Medulla oblongata (tissue), 1 donor: ENCODE data around the gene AKAP9.
"Not testable (repeated sequence)": the region's sequence is repeated elsewhere in the genome, so short reads cannot be mapped to it uniquely, and the experiment has no call there.

Source experiments
- DNase-seq: peaks from one replicate; pipeline ENCODE4 v3.0.0-alpha.2; 2015; ENCODE audit errors: extremely low spot score

AKAP9 gene

DNA sequence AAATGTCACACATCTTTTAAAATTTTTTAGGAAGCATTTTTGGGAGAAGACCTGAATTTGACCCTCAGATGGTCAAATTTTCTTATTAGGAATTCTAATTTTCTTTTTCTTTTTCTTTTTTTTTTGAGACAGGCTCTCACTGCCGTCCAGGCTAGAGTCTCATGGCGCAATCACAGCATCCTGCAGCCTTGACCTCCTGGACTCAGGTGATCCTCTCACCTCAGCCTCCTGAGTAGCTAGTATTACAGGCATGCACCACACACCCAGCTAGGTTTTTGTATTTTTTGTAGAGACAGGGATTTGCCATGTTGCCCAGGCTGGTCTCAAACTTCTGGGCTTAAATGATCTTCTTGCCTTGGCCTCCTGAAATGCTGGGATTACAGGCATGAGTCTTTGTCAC lies 65.4 kb downstream of the AKAP9 start:
- DNase-seq, result no peak

GRCh38 chr7:92010215-92010614 lies 69.6 kb downstream of the AKAP9 start:
- no peak for DNase-seq

GRCh38 chr7:92013611-92014010 lies 72.9 kb downstream of the AKAP9 start:
- no peak for DNase-seq

GRCh38 chr7:92020636-92021035 lies 80.0 kb downstream of the AKAP9 start:
- no peak for DNase-seq

GRCh38 chr7:92025260-92025659 lies 84.6 kb downstream of the AKAP9 start:
- no peak for DNase-seq

DNA sequence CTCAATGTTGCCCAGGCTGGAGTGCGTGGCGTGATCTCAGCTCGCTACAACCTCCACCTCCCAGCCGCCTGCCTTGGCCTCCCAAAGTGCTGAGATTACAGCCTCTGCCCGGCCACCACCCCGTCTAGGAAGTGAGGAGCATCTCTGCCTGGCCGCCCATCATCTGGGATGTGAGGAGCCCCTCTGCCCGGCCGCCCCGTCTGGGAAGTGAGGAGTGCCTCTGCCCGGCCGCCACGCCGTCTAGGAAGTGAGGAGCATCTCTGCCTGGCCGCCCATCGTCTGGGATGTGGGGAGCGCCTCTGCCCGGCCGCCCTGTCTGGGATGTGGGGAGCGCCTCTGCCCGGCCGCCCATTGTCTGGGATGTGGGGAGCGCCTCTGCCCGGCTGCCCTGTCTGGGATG lies 86.0 kb downstream of the AKAP9 start:
- not testable (repeated sequence) for DNase-seq

DNA sequence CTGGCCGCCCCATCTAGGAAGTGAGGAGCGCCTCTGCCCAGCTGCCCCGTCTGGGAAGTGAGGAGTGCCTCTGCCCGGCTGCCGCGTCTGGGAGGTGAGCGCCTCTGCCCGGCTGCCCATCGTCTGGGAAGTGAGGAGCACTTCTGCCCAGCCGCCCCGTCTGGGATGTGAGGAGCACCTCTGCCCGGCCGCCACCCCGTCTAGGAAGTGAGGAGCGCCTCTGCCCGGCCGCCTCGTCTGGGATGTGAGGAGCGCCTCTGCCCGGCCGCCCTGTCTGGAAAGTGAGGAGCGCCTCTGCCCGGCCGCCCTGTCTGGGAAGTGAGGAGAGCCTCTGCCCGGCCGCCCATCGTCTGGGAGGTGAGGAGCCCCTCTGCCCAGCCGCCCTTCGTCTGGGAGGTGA lies 86.5 kb downstream of the AKAP9 start:
- not testable (repeated sequence) for DNase-seq

- DNase-seq, result no peak
These were observed 87.6 kb downstream of the AKAP9 start for GRCh38 chr7:92028226-92028625.

DNA sequence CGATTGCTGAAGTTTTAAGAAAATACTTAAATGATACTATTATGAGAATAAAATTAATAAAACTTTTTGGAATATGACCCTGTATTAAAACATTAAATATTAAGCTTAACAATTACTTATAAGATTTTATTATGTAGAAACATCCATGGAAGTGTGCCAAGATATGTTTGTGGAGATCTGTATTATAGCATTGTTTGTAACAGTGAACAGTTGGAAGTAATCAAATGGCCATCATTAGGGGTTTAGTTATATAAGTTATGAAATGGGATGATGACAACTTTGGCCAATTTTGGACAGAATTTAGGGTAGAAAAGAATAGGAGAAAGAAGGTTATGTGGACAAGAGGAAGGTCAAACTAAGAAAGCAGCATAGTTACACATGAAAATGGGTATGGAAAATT lies 88.0 kb downstream of the AKAP9 start:
- no peak for DNase-seq

- no peak for DNase-seq
These were observed 93.5 kb downstream of the AKAP9 start for GRCh38 chr7:92034116-92034515.

DNA sequence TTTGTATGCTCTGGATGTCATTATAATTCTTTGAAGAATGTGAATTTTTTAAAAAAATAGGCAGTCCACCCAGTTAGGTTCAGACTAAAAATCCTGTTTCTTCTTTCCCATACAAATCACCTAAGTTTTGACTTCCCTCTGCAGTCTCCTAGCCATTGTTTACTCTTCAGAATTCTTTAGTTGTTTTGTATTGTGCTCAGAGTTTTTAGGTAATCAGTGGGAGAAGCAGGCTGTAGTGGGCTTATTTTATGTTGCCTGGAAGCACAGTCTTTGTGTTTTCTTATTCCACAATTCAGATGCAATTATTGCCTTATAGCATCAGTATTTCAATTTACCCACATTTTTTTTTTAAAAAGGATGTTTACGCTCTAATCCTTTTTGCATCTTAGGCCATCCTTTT lies 94.9 kb downstream of the AKAP9 start:
- no peak for DNase-seq

GRCh38 chr7:92039900-92040299 lies 99.2 kb downstream of the AKAP9 start:
- DNase-seq, result no peak

- DNase-seq, result no peak
These were observed 101.5 kb downstream of the AKAP9 start for GRCh38 chr7:92042056-92042737.

GRCh38 chr7:92043098-92043497 lies 102.4 kb downstream of the AKAP9 start:
- DNase-seq, result no peak

- DNase-seq, result no peak
These were observed 103.0 kb downstream of the AKAP9 start for GRCh38 chr7:92043637-92044036.

- DNase-seq, result no peak
These were observed 103.5 kb downstream of the AKAP9 start for GRCh38 chr7:92044148-92044547.

DNA sequence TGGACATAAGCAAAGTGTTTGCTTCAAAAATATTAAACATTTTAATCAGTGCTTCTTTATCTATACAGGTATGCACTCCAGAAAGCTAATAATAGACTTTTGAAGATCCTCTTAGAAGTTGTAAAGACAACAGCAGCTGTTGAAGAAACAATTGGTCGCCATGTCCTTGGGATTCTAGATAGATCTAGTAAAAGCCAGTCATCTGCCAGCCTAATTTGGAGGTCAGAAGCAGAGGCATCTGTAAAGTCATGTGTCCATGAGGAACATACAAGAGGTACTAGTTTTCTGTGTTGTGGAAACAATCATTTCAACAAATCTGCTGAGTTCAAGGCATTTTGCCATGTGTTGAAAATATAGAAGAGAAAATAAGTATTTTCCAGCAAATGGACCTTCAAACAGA lies 104.3 kb downstream of the AKAP9 start:
- DNase-seq, result no peak

DNA sequence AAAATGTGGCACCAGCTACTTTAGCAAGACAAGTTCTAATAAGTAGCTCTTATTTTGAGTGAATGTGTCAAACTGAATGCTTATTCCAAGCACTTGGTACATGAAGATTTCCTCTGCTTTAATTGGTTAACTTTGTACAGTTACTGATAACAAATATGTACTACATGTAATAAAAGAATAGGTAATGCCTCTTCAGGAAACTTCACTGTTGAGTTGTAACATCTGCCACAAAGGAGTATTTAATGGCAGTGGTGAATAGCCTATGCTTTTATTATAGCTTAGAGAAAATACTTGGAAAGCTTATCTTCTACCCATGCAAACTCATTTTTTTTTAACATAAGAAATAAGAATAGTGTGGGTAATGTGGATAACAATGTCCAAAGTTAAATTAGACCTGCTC lies 111.0 kb downstream of the AKAP9 start:
- no peak for DNase-seq

- no peak for DNase-seq
These were observed 111.5 kb downstream of the AKAP9 start for GRCh38 chr7:92052159-92052558.

- no peak for DNase-seq
These were observed 112.0 kb downstream of the AKAP9 start for GRCh38 chr7:92052684-92053083.

DNA sequence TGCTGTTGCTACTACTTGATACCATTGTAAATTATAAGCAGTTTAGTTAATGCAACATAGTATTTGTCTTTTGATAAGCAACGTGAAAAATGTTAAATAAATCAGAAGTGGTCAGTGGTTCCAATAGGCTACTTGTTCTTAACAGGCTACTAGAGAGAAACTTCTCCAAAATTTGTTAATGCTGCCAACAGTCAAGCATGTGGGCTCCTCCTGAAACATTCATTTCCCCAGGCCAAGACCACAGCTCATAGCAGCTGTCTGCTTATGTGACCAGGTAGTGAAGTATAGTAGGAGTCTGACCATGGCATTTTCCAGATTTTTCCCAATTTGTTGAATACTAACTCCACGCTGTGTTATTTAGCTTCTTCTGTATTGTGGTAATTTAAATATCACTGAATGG lies 112.7 kb downstream of the AKAP9 start:
- no peak for DNase-seq

DNA sequence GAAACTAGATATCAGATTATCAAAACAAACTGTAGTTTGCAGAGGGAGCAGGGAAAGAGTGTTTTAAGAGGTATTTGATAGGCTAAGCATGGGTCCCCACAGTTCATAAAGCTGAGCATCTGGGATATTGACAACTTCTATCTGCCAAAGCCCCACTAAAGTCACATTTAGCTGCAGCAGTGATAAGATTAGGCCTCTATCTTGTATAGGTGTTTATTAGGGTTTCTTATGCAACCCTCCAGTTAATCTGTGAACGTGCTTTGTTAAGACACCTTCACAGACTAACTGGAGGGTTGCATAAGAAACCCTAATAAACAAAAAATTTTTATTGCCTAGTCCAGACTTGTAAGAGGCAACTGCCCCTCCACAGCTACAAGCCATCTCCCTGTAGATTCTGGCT lies 115.6 kb downstream of the AKAP9 start:
- no peak for DNase-seq

GRCh38 chr7:92057375-92057774 lies 116.7 kb downstream of the AKAP9 start:
- DNase-seq, result peak; percentile 25

DNA sequence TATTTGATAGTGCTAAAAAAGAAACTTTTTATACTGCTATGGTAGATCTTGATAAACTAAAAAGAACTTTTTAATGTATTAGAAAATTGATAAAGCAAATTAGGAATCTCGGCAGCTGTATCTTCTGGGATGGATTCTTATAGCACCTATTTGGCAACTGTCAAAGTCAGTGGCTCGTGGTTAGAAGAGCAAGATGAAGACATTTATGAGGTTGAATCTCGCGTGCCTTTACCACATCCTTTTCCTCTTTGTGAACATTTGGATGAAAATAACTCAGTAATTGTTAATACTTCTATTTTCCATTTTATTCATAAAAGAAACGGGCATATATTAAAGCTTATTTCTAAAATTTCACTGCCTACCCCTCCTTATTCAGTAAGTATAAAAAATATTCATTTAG lies 117.4 kb downstream of the AKAP9 start:
- no peak for DNase-seq
